ENCODE results near the gene G2E3.
"Not testable (repeated sequence)": the region's sequence is repeated elsewhere in the genome, so short reads cannot be mapped to it uniquely, and the experiment has no call there.

G2E3 gene

DNA sequence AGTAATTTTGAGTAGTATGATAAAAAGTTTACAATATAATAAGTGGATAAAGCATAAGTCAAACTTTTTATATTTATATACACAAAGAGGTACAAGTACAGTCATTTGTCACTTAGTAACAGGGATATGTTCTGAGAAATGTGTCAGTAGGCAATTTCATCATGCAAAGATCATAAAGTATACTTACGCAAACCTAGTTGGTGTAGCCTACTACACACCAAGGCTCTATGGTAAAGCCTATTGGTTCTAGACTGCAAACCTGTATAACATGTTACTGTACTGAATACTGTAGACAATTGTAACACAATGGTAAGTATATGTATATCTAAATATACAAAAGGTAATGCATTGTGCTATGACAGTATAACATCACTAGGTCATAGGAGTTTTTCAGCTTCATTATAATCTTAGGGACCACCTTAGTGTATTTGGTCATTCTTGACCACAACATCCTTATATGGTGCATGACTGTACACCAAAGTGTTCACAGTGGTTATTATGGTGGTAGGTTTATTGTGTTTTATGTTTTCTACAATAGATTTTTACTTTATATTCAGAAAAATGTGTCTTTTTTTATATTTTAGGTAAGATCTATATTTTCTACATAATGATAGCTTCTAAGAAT lies 48.3 kb downstream of the G2E3 start:
- DNase-seq, result no peak

DNA sequence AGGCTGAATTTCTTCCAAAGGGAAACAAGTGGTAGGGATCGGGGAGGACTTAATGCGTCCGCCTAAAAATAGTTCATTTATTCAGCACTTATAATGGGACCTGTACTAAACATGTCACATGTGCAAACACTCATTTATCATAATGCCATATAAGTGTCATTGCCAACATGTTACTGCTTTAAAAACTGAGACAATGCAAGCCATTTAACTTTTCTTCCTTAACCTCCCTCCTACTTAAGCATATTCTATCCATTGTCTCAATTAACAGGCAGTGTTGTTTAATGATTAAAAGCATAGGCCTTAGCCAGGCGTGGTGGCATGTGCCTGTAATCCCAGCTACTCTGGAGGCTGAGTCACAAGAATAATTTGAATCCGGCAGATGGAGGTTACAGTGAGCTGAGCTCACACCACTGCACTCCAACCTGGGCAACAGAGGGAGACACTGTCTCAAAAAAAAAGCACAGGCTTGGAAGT lies 49.6 kb downstream of the G2E3 start:
- DNase-seq, result no peak

GRCh38 chr14:30610787-30611343 lies 51.9 kb downstream of the G2E3 start:
- peak; percentile 99 for DNase-seq

GRCh38 chr14:30614155-30614554 lies 55.2 kb downstream of the G2E3 start:
- no peak for DNase-seq

DNA sequence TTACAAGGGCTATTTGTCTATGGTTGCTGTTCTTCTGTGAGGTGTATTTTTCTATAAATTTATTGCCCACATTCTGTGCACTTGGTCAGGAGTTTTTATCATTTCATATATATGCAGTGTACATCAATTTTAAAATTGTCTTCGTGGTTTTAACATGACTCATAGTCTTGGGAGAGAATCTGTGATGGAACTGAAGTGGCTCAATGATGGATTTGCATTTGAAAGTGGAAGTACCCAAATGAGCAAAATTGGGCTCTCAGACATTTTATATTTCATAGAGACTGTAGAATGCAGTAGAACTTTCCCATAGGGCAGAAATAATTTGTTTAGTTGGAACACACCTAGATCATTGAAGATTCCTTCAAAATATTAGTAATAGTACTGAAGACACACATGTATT lies 61.2 kb downstream of the G2E3 start:
- DNase-seq, result no peak

GRCh38 chr14:30621354-30621939 lies 62.5 kb downstream of the G2E3 start:
- DNase-seq, result no peak

GRCh38 chr14:30621940-30622830 lies 63.2 kb downstream of the G2E3 start, which contains the start of gene SCFD1:
TSS of gene SCFD1 (plus strand) at chr14:30622319. CDS start at chr14:30622339, 20 bp downstream.
- DNase-seq, result peak; percentile 95

DNA sequence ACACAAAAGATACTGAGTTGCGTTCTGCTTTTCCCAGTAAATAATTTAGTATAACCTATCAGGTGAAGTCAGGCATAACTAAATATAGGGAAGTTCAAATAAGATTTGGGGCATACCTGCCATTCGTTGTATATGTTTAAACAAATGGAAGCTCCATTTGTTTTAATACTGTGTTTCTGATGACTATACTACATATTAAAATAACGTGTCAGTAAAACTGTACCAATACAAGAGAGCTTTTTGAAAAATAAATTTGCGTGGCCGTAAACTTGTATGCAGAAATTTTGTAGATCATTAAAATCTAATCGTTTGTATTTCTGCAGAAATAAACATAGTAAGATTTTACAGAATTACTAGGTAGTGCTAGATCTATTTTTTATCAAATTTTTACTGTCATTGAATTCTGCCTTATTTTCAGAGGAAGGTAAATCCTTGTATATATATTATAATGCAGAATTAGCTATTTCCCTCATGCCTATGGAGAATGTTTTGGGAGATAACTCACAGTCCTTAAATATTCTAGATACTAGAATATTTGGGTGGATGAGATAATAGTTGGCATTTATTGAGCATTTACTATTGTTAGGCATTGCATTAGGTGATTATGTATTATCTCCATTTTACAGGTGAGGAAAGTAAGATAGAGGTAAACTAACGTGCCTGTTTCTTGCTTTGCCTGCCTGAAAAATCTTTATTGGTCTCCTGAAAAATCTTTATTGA lies 64.6 kb downstream of the G2E3 start:
- DNase-seq, result no peak

- DNase-seq, result no peak
These were observed 65.1 kb downstream of the G2E3 start for GRCh38 chr14:30624132-30624423.

DNA sequence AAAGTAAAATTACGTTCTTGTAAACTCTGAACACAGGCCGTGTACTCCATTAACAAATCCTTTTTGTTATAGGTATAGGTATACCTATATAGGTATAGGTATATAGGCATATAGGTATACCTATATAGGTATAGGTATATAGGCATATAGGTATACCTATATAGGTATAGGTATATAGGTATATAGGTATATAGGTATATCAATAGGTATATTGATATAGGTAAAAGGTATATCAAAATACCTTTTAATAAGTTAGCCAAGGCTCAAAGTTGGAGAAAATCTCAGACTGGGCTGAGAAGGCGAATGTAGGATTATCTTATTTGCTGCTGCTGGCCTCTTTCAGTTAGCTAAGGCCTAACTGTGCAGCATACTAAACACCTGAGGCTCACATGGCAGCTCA lies 66.6 kb downstream of the G2E3 start:
- DNase-seq, result no peak

DNA sequence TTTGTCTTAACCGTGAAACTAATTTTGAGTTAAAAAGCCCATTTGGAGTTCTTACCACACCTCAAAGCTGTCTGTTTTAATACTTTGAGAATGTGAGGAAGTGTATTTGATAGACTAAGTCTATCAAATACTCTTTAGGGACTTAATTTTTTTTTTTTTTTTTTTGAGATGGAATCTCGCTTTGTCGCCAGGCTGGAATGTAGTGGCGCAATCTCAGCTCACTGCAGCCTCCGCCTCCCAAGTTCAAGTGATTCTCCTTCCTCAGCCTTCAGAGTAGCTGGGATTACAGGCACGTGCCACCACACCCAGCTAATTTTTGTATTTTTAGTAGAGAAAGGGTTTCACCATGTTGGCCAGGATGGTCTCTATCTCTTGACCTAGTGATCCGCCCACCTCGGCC lies 70.5 kb downstream of the G2E3 start:
- not testable (repeated sequence) for DNase-seq

- no peak for DNase-seq
These were observed 71.3 kb downstream of the G2E3 start for GRCh38 chr14:30630248-30630647.

DNA sequence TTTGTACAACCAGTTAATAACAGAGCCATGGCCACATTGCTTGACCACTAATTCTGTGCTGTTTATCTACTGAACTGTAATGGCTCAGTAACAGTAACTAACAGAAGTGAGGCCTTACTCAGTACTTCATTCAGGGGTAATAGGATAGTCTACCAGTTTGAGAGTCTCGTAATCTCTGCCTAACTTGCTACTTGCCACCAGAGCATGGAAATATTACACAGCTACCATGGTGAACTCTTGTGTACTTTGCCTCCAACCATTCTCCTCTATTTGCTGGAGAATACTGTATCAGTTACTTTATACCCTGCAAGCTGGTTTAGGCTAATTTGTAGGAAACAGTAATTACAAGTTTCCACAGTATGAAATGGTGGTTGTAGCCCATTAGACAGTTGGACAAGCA lies 73.8 kb downstream of the G2E3 start:
- DNase-seq, result no peak

DNA sequence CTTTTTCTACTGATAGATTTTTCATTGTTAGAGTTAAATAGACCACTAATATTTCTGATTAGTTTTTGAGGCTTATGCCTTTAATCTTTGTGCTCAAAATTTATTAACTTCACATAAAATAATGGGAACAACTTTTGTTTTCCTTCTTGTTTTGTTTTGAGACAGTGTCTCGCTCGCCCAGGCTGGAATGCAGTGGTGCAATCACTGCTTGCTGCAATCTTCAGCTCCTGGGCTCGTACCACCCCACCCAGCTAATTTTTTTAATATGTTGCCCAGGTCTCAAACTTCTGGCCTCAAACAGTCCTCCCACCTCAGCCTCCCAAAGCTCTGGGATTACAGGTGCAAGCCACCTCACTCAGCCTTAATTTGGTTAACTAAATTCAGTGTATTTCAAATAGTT lies 80.0 kb downstream of the G2E3 start:
- no peak for DNase-seq

DNA sequence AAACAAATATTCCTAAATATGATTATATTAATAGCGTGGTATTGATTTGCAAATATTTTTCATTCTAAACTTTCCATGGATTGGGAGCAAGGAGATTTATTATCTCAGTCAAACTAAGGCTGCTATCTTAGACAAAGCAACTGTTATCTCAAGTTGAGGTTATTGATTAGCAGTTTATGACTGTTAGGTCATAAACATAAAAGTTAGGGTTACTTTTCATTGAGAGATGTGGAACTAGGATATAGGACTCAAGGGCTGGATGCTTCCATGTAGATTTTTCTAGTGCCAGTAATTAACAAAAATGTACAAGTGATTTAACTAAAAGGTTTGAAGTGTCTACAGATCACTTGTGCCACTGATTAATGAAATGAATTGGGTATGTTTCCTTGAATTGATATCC lies 82.2 kb downstream of the G2E3 start:
- no peak for DNase-seq

DNA sequence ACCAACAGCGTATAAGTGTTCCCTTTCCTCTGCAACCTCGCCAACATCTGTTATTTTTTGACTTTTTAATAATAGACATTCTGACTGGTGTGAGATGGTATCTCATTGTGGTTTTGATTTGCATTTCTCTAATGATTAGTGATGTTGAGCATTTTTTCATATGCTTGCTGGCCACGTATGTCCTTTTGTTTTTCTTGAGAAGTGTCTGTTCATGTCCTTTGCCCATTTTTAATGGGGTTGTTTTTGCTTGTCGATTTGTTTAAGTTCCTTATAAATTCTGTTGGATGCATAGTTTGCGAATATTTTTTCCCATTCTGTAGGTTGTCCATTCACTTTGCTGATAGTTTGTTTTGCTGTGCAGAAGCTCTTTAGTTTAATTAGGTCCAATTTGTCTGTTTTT lies 85.5 kb downstream of the G2E3 start:
- not testable (repeated sequence) for DNase-seq

GRCh38 chr14:30645600-30645999 lies 86.6 kb downstream of the G2E3 start:
- DNase-seq, result no peak

DNA sequence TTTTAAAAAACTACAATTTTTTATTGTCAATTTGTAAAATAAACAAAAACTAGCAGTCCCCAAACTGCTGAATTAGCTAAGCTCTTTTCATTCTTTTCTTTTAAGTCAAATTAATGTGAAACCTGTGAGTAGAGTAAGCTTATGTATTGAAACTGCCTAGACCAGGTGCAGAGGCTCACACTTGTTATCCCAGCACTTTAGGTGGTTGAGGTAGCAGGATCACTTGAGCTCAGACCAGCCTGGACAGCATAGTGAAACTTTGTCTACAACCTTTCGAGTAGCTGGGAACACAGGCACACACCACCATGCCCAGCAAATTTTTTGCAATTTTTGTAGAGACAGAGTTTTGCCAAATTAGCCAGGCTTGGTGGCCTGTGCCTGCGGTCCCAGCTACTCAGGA lies 89.5 kb downstream of the G2E3 start:
- DNase-seq, result no peak

DNA sequence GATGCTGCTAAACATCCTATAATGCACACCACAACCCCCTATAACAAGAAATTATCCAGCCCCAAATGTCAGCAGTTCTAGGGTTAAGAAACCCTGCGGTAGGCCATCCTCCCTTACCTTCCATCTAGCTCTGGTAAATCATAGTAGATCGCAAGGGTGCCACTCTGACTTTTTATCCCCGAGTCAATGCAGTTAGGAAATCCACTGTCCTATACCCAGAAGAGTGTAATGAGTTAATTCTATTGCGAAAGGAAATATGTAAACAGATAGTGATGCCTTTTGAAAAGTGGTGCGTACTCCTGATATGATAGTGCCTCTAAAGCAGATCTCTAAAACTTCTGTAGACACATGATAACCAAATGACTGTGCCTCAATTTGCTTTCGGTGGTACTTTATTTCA lies 93.0 kb downstream of the G2E3 start:
- no peak for DNase-seq

- no peak for DNase-seq
These were observed 96.2 kb downstream of the G2E3 start for GRCh38 chr14:30655124-30655523.

- no peak for DNase-seq
These were observed 96.7 kb downstream of the G2E3 start for GRCh38 chr14:30655658-30656057.

- DNase-seq, result peak; percentile 8
These were observed 97.3 kb downstream of the G2E3 start for GRCh38 chr14:30656190-30656632.

DNA sequence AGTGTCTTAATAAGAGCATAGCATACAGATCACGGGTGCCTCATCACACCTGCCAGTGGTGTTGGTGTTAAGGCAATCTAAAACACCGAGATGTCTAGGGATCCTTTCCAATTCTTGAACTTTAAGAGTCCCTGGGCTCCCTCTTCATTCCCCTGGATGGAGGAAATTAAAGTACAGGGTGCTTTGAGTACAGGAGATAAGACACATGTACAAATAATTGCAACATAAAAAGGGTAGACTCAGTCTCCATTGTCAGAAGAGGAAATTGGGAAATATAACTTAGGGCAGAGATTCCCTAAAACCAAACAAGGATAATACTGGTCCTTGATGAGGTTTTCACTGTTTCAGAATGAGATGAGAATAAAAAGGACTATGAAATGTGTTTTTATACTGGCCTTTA lies 98.1 kb downstream of the G2E3 start:
- DNase-seq, result no peak
